ENCODE data around the gene C6. TPM values are rescaled to one million over a fixed set of nuclear protein-coding genes. Genes with fewer than 3 reads are reported as not detected.
"Not testable (repeated sequence)": the region's sequence is repeated elsewhere in the genome, so short reads cannot be mapped to it uniquely, and the experiment has no call there.

The C6 gene
- total and polyA plus RNA-seq, 5 donors = 71.2 to 322 (median 139) TPM

DNA sequence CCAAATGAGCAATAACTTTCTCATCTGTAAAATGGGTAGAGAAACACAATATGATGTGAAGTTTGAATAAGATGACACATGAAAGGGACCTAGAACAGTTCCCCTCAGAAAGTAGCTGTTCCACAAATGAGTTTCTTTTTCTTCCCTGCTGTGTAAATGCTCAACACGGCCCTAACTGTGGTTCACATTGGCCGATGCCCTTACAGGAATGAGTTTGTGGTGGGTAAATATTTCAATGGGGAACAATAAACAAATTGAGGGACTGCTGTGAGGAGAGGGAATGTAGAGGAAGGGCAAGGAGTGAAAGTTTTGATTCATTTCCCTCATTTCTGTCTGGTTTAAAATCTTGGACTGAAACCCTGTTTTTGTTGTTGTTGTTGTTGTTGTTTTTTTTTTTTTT lies 12.8 kb downstream of the C6 start:
- no peaks in the 10 kb centered on the region for H3K4me1 ChIP-seq (ENCODE audit: control insufficient read depth, insufficient read depth, low read length)
- H3K4me3 ChIP-seq (ENCODE audit: low read length) = no peak overlapping the region
- intact Hi-C loops (cut with DNase I) = no loop called here
- no peak overlapping the region for H3K27ac ChIP-seq (ENCODE audit: low read length)
- no peaks in the 10 kb centered on the region for H3K27me3 ChIP-seq (ENCODE audit: control insufficient read depth, insufficient read depth)
- DNase-seq (no peak), ATAC-seq (no peak)
- WGBS = 92% methylated on average over 2 of the region's 2 CpGs
- H3K9me3 ChIP-seq (ENCODE audit: control insufficient read depth, low read length) = no peaks in the 10 kb centered on the region

DNA sequence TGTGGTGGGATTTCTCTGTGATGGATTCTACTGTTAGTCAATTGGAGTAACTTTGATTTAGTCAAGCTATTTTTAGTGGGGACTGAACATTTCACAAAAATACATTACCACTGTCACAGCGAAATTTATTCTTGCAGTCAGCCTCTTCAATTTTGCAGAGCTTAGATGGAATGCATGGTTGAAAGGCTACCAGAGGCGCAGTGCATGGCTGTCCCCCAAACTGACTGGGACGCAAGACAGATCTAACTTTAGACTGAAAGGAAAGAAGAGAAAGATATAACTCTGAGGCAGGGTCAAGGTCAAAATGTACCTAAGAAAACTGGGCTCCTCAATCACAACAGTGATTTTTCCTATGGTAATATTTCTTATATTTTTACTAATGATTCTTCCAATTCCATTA lies 13.7 kb downstream of the C6 start:
- no peak overlapping the region for H3K4me3 ChIP-seq (ENCODE audit: low read length)
- 42% methylated on average over 3 of the region's 3 CpGs for WGBS
- DNase-seq (no peak), ATAC-seq (no peak)
- H3K4me1 ChIP-seq (ENCODE audit: control insufficient read depth, insufficient read depth, low read length) = no peaks in the 10 kb centered on the region
- H3K9me3 ChIP-seq (ENCODE audit: control insufficient read depth, low read length) = no peaks in the 10 kb centered on the region
- H3K27ac ChIP-seq (ENCODE audit: low read length) = no peak overlapping the region
- intact Hi-C loops (cut with DNase I) = loop anchor here in 1 of 4 donors (5.0 to 10.0 kb wide), 2 partner anchors 68 to 205 kb away; no protein-coding TSS in a partner anchor
- H3K27me3 ChIP-seq (ENCODE audit: control insufficient read depth, insufficient read depth) = no peaks in the 10 kb centered on the region

- Histone ChIP-seq H3K4me1 (ENCODE audit: control insufficient read depth, insufficient read depth, low read length) (no peaks in the 10 kb centered on the region), H3K27me3 (ENCODE audit: control insufficient read depth, insufficient read depth) (no peaks in the 10 kb centered on the region), H3K4me3 (ENCODE audit: low read length) (no peak overlapping the region), H3K9me3 (ENCODE audit: control insufficient read depth, low read length) (no peaks in the 10 kb centered on the region), H3K27ac (ENCODE audit: low read length) (no peak overlapping the region)
- intact Hi-C loops (cut with DNase I) = loop anchor here in 1 of 4 donors (5.0 to 10.0 kb wide), 2 partner anchors 71 to 201 kb away; no protein-coding TSS in a partner anchor
- DNase-seq (no peak), ATAC-seq (no peak)
- WGBS = 95% methylated on average over 2 of the region's 2 CpGs
Observed at GRCh38 chr5:41196197-41196596, 17.1 kb downstream of the C6 start.

DNA sequence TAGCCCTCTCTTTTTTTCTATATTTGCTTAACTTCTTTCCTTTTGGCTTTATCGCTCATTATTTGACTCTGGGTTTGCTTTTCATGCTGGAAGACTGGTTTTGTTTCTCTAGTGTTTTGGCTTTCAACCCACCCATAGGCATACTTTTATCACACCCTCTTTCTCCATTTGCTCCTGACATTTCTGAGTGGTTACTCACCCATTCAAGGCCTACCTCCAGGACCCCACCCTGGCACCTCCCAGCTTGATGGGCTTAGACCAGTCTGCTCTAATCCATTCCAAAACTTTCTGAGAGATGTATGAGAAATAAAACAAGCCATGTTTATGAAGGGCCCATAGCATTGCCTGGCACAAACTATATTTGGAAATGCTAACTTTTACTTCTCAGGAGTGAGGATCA lies 18.1 kb downstream of the C6 start:
- intact Hi-C loops (cut with DNase I) = loop anchor here in 1 of 4 donors (5.0 to 10.0 kb wide), 2 partner anchors 72 to 200 kb away; no protein-coding TSS in a partner anchor
- Histone ChIP-seq H3K9me3 (ENCODE audit: control insufficient read depth, low read length) (no peaks in the 10 kb centered on the region), H3K27ac (ENCODE audit: low read length) (peak overlapping the region; percentile 38), H3K27me3 (ENCODE audit: control insufficient read depth, insufficient read depth) (no peaks in the 10 kb centered on the region), H3K4me3 (ENCODE audit: low read length) (no peak overlapping the region), H3K4me1 (ENCODE audit: control insufficient read depth, insufficient read depth, low read length) (no peaks in the 10 kb centered on the region)
- DNase-seq (peak in 1 of 3 donors; percentile 52), ATAC-seq (no peak)
- 100% methylated on average over 1 of the region's 1 CpG for WGBS

- Histone ChIP-seq H3K4me3 (ENCODE audit: low read length) (no peak overlapping the region), H3K4me1 (ENCODE audit: control insufficient read depth, insufficient read depth, low read length) (no peaks in the 10 kb centered on the region), H3K27me3 (ENCODE audit: control insufficient read depth, insufficient read depth) (no peaks in the 10 kb centered on the region), H3K9me3 (ENCODE audit: control insufficient read depth, low read length) (no peaks in the 10 kb centered on the region), H3K27ac (ENCODE audit: low read length) (no peak overlapping the region)
- ATAC-seq = no peak
- DNase-seq = no peak
- 72% methylated on average over 3 of the region's 3 CpGs for WGBS
- intact Hi-C loops (cut with DNase I) = loop anchor here in 1 of 4 donors (10.0 kb wide), 1 partner anchor 200 kb away; no protein-coding TSS in a partner anchor
Observed at GRCh38 chr5:41194339-41194738, 19.0 kb downstream of the C6 start.

DNA sequence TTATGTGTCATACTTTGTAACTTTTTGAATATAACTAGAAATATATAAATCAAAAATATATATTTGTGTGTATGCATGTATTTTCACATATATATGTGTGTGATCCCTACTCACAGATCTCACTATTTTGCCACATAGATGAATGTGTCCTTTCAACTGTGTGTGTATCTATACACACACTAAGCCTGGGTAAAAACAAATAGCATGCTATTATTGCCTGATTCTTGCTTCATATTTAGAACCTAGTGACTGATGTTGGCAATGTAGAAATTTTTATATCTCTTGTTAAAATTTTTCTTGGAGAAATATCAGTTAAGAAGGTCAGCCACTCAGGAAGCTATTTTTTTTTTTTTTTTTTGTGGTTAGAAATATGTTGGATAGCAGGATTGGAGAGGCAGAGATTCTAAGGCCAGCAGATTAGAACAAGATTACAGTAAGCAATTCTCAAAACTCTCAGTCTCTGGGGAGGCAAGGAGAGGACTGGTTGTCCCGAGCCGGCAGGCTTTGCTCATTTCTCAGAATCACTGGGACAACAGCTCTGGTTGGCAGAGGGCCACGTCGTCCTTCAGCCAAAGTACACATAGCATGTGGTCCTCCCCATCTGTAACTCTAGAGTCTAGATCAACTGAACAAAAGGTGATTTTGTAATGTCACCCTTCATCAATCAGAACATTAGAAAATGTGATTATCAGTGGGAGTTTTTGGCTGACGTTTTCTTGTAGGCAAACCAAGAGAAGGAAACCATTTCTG lies 19.7 kb downstream of the C6 start:
- Histone ChIP-seq H3K4me1 (ENCODE audit: control insufficient read depth, insufficient read depth, low read length) (no peaks in the 10 kb centered on the region), H3K27me3 (ENCODE audit: control insufficient read depth, insufficient read depth) (no peaks in the 10 kb centered on the region), H3K9me3 (ENCODE audit: control insufficient read depth, low read length) (no peaks in the 10 kb centered on the region), H3K27ac (ENCODE audit: low read length) (peak overlapping the region; percentile 20), H3K4me3 (ENCODE audit: low read length) (no peak overlapping the region)
- ATAC-seq (peak; percentile 97 to 98), DNase-seq (peak; percentile 99 to 100 (median 99))
- intact Hi-C loops (cut with DNase I) = loop anchor here in 1 of 4 donors (10.0 kb wide), 1 partner anchor 199 kb away; no protein-coding TSS in a partner anchor
- 6% methylated on average over 5 of the region's 5 CpGs for WGBS

DNA sequence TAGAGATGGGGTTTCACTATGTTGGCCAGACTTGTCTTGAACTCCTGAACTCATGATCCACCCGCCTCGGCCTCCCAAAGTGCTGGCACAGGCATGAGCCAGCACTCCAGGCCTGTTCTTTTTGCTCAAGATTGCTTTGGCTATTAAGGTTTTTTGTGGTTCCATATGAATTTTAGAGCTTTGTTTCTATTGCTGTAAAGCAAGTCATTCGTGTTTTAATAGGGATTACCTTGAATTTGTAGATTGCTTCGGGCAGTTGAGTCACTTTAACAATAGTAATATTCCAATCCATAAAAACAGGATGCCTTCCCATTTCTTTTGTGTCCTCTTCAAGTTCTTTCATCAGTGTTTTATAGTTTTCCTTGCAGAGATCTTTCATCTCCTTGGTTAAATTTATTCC lies 22.1 kb downstream of the C6 start:
- 83% methylated on average over 4 of the region's 4 CpGs for WGBS

DNA sequence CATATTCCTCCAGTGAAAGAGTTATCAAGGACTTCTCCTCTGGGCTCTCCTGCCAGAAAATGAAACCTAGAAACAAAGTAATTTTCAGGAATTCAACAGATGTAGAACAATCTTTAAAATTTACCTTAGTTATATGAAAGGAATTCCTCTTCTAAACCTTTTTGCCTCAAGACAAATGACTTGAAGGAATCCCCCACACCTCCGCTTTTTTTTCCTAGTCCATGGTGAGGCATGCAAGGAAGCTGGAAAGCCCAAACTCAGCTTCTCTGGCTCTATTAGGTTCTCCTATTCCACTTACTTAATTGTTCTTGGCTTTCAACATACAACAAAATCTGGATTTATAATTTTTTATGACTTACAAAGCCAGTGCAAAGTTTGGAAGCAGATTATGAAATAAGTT lies 27.2 kb downstream of the C6 start:
- intact Hi-C loops (cut with DNase I) = no loop called here
- H3K4me1 ChIP-seq (ENCODE audit: control insufficient read depth, insufficient read depth, low read length) = no peaks in the 10 kb centered on the region
- H3K9me3 ChIP-seq (ENCODE audit: control insufficient read depth, low read length) = no peaks in the 10 kb centered on the region
- WGBS = 82% methylated on average over 1 of the region's 1 CpG
- ATAC-seq (peak in 1 of 2 donors; percentile 55), DNase-seq (no peak)
- H3K27ac ChIP-seq (ENCODE audit: low read length) = peak overlapping the region; percentile 81
- no peaks in the 10 kb centered on the region for H3K27me3 ChIP-seq (ENCODE audit: control insufficient read depth, insufficient read depth)
- no peak overlapping the region for H3K4me3 ChIP-seq (ENCODE audit: low read length)

More for the DNA sequence above, 22.1 kb downstream of the C6 start:
- ATAC-seq (no peak), DNase-seq (no peak)
- Histone ChIP-seq H3K9me3 (ENCODE audit: control insufficient read depth, low read length) (no peaks in the 10 kb centered on the region), H3K27ac (ENCODE audit: low read length) (no peak overlapping the region), H3K4me3 (ENCODE audit: low read length) (no peak overlapping the region), H3K27me3 (ENCODE audit: control insufficient read depth, insufficient read depth) (no peaks in the 10 kb centered on the region), H3K4me1 (ENCODE audit: control insufficient read depth, insufficient read depth, low read length) (no peaks in the 10 kb centered on the region)
- intact Hi-C loops (cut with DNase I) = loop anchor here in 2 of 4 donors (2.0 to 10.0 kb wide), 2 partner anchors 196 to 200 kb away; no protein-coding TSS in a partner anchor

- WGBS = 66% methylated on average over 1 of the region's 1 CpG
- DNase-seq; H3K27me3 ChIP-seq (ENCODE audit: control insufficient read depth, insufficient read depth); H3K4me3 ChIP-seq (ENCODE audit: low read length); H3K9me3 ChIP-seq (ENCODE audit: control insufficient read depth, low read length); intact Hi-C loops (cut with DNase I); H3K4me1 ChIP-seq (ENCODE audit: control insufficient read depth, insufficient read depth, low read length); H3K27ac ChIP-seq (ENCODE audit: low read length): not testable (repeated sequence)
- peak in 1 of 2 donors; percentile 27 for ATAC-seq
Observed at GRCh38 chr5:41183331-41183730, 30.0 kb downstream of the C6 start.

DNA sequence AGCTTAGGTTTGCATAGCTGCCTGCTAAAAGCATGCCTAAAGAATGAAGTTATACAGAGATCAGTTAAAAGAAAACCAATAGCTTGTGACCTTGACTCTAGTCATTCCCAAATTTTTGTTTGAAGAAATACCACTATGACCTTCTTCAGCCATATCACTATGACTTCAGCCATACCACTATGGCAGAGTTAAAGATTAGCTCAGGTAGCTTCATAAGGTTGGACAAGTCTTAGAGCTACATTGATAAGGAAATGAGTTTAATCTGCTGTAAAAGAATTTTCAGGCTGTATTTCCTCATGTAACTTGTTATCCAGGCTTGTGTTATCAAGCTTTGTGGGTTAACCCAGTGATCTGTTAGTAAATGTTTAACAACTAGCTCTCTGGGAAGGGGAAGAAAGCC lies 30.7 kb downstream of the C6 start:
- Histone ChIP-seq H3K27ac (ENCODE audit: low read length) (no peak overlapping the region), H3K27me3 (ENCODE audit: control insufficient read depth, insufficient read depth) (no peaks in the 10 kb centered on the region), H3K4me1 (ENCODE audit: control insufficient read depth, insufficient read depth, low read length) (no peaks in the 10 kb centered on the region), H3K9me3 (ENCODE audit: control insufficient read depth, low read length) (no peaks in the 10 kb centered on the region), H3K4me3 (ENCODE audit: low read length) (no peak overlapping the region)
- intact Hi-C loops (cut with DNase I) = no loop called here
- DNase-seq = no peak
- no peak for ATAC-seq

- Histone ChIP-seq H3K4me3 (ENCODE audit: low read length) (no peak overlapping the region), H3K27ac (ENCODE audit: low read length) (peak overlapping the region; percentile 14), H3K27me3 (ENCODE audit: control insufficient read depth, insufficient read depth) (no peaks in the 10 kb centered on the region), H3K9me3 (ENCODE audit: control insufficient read depth, low read length) (no peaks in the 10 kb centered on the region), H3K4me1 (ENCODE audit: control insufficient read depth, insufficient read depth, low read length) (no peaks in the 10 kb centered on the region)
- no peak for DNase-seq
- intact Hi-C loops (cut with DNase I) = no loop called here
- ATAC-seq = peak in 1 of 2 donors; percentile 34
- WGBS = 54% methylated on average over 5 of the region's 5 CpGs
Observed at GRCh38 chr5:41181691-41182564, 31.4 kb downstream of the C6 start.
